Activated B cell treated with CpG ODN at 0.5 μM for 24 hours (primary cell): ENCODE measurements around the gene ORC4. TPM values are rescaled to one million over a fixed set of nuclear protein-coding genes. Genes with fewer than 3 reads are reported as not detected.

Experiments
- ATAC-seq: fragments of 200-7000 bp; cut with Tn5 transposase; one replicate; pipeline ENCODE4 v1.10.0; 2021; ENCODE audit warnings: low read depth, mild to moderate bottlenecking, moderate library complexity
- CTCF ChIA-PET: fragments of 350-600 bp; sonication (Branson Sonifier 250); formaldehyde crosslinking; loops from one replicate; lab custom pipeline; 2021; ENCODE audit warnings: antibody characterized with exemption; lab: Charles Lee
- POLR2A ChIA-PET: fragments of 350-600 bp; sonication (Branson Sonifier 250); formaldehyde crosslinking; loops from one replicate; lab custom pipeline; 2021; ENCODE audit warnings: antibody characterized with exemption; lab: Charles Lee
- DNase-seq: peaks from one replicate; pipeline ENCODE4 v3.0.0; 2022
- H3K27ac Mint-ChIP-seq: one replicate; pipeline ENCODE4 v1.8.0; 2020; ENCODE audit warnings: mixed read lengths
- H3K27me3 Mint-ChIP-seq: one replicate; pipeline ENCODE4 v1.8.0; 2021; ENCODE audit warnings: mixed read lengths
- H3K36me3 Mint-ChIP-seq: one replicate; pipeline ENCODE4 v1.8.0; 2021; ENCODE audit warnings: low read depth, mixed read lengths
- H3K4me1 Mint-ChIP-seq: one replicate; pipeline ENCODE4 v1.8.0; 2021; ENCODE audit warnings: mixed read lengths
- H3K4me3 Mint-ChIP-seq: one replicate; pipeline ENCODE4 v1.8.0; 2020; ENCODE audit warnings: mild to moderate bottlenecking, mixed read lengths
- H3K9me3 Mint-ChIP-seq: one replicate; pipeline ENCODE4 v1.8.0; 2020; ENCODE audit warnings: mixed read lengths
- intact Hi-C: fragments of 100-400 bp; cut with micrococcal nuclease; formaldehyde crosslinking; loops from one replicate; pipeline ENCODE4 v1.15.1; 2024
- total RNA-seq: library from RNA; stranded (reverse); gene quantifications from 2 replicates; pipeline ENCODE4 v1.2.3, GENCODE V29; 2022
- TF ChIP-seq, protein P1 (sequence below): fragments of 200-600 bp; IDR thresholded peaks from one replicate; pipeline ENCODE4 v1.8.0; 2022; ENCODE audit warnings: antibody characterized with exemption, mild to moderate bottlenecking

Gene ORC4
- total RNA-seq, 1 donor from 2014 or later, result 30.7 TPM

DNA sequence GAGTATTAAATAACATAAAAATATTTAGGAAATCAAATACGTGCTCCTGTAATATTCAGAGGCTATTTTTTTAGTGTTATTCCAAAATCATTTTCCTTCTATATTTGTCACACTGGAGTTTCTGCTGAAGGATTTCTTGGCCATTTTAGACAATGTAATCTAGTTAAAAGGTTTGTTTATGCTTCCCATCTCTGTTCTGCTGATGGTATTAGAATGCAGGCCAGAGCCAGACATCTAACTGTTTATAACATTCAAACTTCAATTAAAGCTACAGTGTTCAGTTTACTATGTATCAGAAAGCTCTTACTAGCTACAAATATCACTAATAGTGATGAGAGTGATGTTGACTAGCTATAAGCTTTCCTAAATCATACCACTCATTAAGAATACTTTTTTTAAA lies 8.2 kb upstream of the ORC4 start:
- POLR2A ChIA-PET, result interaction anchor here (0.6 kb wide), 1 partner anchor 279 kb away, joined by 3 read pairs; no protein-coding TSS in a partner anchor
- H3K9me3 Mint-ChIP-seq, result no peaks in the 10 kb centered on the region
- no peak overlapping the region for H3K4me3 Mint-ChIP-seq

DNA sequence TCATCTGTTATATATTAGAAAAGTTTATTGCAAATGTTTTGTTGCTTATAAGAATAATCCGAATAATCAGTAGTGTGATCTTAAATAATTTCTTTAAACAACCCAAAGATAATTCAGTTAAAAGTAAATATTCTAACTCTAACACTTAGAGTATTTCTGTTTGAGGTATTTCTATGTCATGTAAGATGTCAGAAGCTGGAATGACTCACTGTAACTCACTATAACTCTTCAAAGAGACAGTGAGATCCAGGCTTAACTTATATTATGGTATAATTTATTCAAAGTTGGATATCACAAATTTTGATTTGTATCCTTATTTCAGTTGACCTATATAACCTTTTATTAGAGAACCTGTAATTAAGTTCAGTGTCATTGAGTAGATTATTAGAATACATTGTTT lies 7.3 kb upstream of the ORC4 start:
- H3K36me3 Mint-ChIP-seq, result peaks cover 10% of the 10 kb centered on the region
- no peak overlapping the region for H3K4me3 Mint-ChIP-seq
- TF ChIP-seq, protein P1, sequence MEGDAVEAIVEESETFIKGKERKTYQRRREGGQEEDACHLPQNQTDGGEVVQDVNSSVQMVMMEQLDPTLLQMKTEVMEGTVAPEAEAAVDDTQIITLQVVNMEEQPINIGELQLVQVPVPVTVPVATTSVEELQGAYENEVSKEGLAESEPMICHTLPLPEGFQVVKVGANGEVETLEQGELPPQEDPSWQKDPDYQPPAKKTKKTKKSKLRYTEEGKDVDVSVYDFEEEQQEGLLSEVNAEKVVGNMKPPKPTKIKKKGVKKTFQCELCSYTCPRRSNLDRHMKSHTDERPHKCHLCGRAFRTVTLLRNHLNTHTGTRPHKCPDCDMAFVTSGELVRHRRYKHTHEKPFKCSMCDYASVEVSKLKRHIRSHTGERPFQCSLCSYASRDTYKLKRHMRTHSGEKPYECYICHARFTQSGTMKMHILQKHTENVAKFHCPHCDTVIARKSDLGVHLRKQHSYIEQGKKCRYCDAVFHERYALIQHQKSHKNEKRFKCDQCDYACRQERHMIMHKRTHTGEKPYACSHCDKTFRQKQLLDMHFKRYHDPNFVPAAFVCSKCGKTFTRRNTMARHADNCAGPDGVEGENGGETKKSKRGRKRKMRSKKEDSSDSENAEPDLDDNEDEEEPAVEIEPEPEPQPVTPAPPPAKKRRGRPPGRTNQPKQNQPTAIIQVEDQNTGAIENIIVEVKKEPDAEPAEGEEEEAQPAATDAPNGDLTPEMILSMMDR, result no peak
- H3K27me3 Mint-ChIP-seq, result no peaks in the 10 kb centered on the region
- ChIA-PET POLR2A (no interaction called here), CTCF (no interaction called here)
- no peaks in the 10 kb centered on the region for H3K9me3 Mint-ChIP-seq
- no peak overlapping the region for H3K27ac Mint-ChIP-seq
- DNase-seq, result no peak
- peaks cover 16% of the 10 kb centered on the region for H3K4me1 Mint-ChIP-seq
- intact Hi-C loops, result no loop called here
- ATAC-seq, result no peak

More for the DNA sequence above, 8.2 kb upstream of the ORC4 start:
- ATAC-seq, result no peak
- intact Hi-C loops, result no loop called here
- H3K36me3 Mint-ChIP-seq, result peaks cover 10% of the 10 kb centered on the region
- CTCF ChIA-PET, result interaction anchor here (0.8 kb wide), 1 partner anchor 480 kb away, joined by 3 read pairs; no protein-coding TSS in a partner anchor
- H3K27ac Mint-ChIP-seq, result no peak overlapping the region
- TF ChIP-seq, protein P1, result no peak
- DNase-seq, result no peak
- peaks cover 9% of the 10 kb centered on the region for H3K4me1 Mint-ChIP-seq
- H3K27me3 Mint-ChIP-seq, result no peaks in the 10 kb centered on the region

DNA sequence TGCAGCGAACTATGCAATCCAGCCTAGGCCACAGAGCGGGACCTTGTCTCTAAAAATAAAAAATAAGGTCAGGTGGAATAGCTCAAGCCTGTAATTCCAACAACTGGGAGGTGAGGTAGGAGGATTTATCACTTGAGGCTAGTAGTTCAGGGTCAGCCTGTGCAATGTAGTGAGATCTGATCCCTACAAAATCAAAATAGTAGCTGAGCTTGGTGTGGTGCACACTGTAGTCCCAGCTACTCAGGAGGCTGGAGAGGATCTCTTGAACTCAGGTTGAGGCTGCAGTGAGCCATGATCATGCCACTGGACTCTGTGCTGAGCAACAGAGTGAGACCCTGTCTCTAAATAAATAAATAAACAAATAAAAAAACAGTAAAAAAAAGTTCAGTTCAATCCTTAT lies 6.0 kb upstream of the ORC4 start:
- no peak for ATAC-seq
- TF ChIP-seq, protein P1, result no peak
- Mint-ChIP-seq H3K4me3 (no peak overlapping the region), H3K27me3 (no peaks in the 10 kb centered on the region), H3K9me3 (no peaks in the 10 kb centered on the region), H3K4me1 (peaks cover 27% of the 10 kb centered on the region), H3K27ac (no peak overlapping the region), H3K36me3 (peaks cover 10% of the 10 kb centered on the region)
- POLR2A ChIA-PET, result no interaction called here
- intact Hi-C loops, result no loop called here
- DNase-seq, result no peak
- CTCF ChIA-PET, result no interaction called here

DNA sequence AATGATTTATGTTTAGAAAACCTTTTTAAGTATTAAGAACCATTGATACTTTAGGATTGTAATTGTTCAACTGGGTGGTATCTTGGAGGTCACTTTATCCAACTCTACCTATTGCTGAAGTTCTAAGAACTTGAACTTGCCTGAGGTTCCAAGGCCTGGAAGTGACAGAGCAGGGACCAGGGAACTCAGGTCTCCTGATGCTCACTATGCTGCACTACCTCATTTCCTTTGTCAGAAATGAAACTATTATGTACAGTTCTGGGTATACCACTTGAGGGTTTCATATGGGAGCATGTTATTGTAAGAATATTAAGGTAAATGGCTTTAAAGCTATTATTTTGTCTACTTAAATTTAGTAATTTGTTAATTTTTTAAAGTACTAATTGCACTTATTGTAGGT lies 3.3 kb upstream of the ORC4 start:
- ChIA-PET POLR2A (no interaction called here), CTCF (interaction anchor here (0.6 kb wide), 1 partner anchor 998 kb away, joined by 5 read pairs; no protein-coding TSS in a partner anchor)
- H3K4me3 Mint-ChIP-seq, result peak overlapping the region; percentile 65
- intact Hi-C loops, result no loop called here
- peaks cover 25% of the 10 kb centered on the region for H3K36me3 Mint-ChIP-seq
- peak overlapping the region; percentile 18 for H3K27ac Mint-ChIP-seq
- H3K27me3 Mint-ChIP-seq, result no peaks in the 10 kb centered on the region
- no peak for ATAC-seq
- no peaks in the 10 kb centered on the region for H3K9me3 Mint-ChIP-seq
- no peak for DNase-seq
- H3K4me1 Mint-ChIP-seq, result peaks cover 46% of the 10 kb centered on the region
- TF ChIP-seq, protein P1, result no peak

DNA sequence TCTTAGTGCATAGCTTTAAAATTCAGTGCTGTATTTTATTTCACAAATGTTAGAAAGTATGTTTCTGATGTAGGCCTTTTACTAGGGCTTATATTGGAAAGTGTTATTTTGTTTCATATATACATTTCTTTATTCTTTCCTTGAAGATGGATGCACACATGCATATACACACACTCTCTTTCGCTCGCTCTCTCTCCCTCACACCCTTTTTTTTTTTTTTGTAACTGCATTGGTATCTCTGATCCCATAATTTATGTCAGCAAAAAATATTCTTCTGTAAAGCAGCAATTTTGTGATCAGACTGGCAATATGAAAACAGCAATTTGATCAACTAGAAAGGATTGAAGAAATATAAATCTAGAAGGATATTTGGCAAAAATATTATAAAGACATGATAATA lies 2.3 kb upstream of the ORC4 start:
- Mint-ChIP-seq H3K36me3 (peaks cover 25% of the 10 kb centered on the region), H3K4me1 (peaks cover 55% of the 10 kb centered on the region), H3K27ac (no peak overlapping the region), H3K27me3 (no peaks in the 10 kb centered on the region), H3K4me3 (peak overlapping the region; percentile 1), H3K9me3 (no peaks in the 10 kb centered on the region)
- DNase-seq, result no peak
- CTCF ChIA-PET, result no interaction called here
- TF ChIP-seq, protein P1, result no peak
- ATAC-seq, result no peak
- POLR2A ChIA-PET, result interaction anchor here (0.5 to 2.1 kb wide), 5 partner anchors 179 to 1515 kb away, joined by 3 to 8 read pairs (median 4); no protein-coding TSS in a partner anchor
- intact Hi-C loops, result no loop called here
